GM12878 (cell line): Measurements from ENCODE around the gene SLC43A3.

Experiments
- CHD2 ChIP-seq: IDR thresholded peaks from 2 replicates; pipeline ENCODE4 v1.6.1; 2011; ENCODE audit warnings: low read depth, low read length, improper control_type of control experiment, borderline replicate concordance
- EP300 ChIP-seq, 2 experiments: fragments of 150-350 bp in 1 of 2; IDR thresholded peaks; 2 replicates each; pipeline ENCODE4 v1.6.1; 2011 to 2012; ENCODE audit warnings: low read depth in 2 of 2, low read length in 2 of 2, borderline replicate concordance in 1 of 2, improper control_type of control experiment in 1 of 2, inconsistent platforms in 1 of 2; ENCODE audit not compliant: control insufficient read depth in 1 of 2
- EZH2 ChIP-seq: IDR thresholded peaks from 2 replicates; pipeline ENCODE4 v1.6.1; 2012; ENCODE audit warnings: low read depth, mild to moderate bottlenecking, control low read depth, inconsistent platforms, low read length, borderline replicate concordance; ENCODE audit not compliant: control insufficient read depth
- HCFC1 ChIP-seq: fragments of 150-350 bp; IDR thresholded peaks from 2 replicates; pipeline ENCODE4 v1.6.1; 2014; ENCODE audit warnings: low read length
- HDAC6 ChIP-seq: fragments of 200-600 bp; sonication (generic); IDR thresholded peaks from one replicate; pipeline ENCODE4 v1.8.0; 2017; ENCODE audit warnings: antibody characterized with exemption; ENCODE audit not compliant: unreplicated experiment
- JUND ChIP-seq: IDR thresholded peaks from 2 replicates; pipeline ENCODE4 v1.6.1; 2012; ENCODE audit warnings: low read depth, mild to moderate bottlenecking, low read length, improper control_type of control experiment, moderate library complexity
- NRF1 ChIP-seq: conservative IDR thresholded peaks from 2 replicates; pipeline ENCODE4 v1.6.1; 2011; ENCODE audit warnings: mild to moderate bottlenecking, low read depth, low read length, improper control_type of control experiment
- POLR2AphosphoS5 ChIP-seq: IDR thresholded peaks from 2 replicates; pipeline ENCODE4 v1.6.1; 2011; ENCODE audit warnings: mild to moderate bottlenecking, low read length, inconsistent platforms
- SPI1 ChIP-seq: IDR thresholded peaks from 2 replicates; pipeline ENCODE4 v1.6.1; 2011; ENCODE audit warnings: low read depth, mild to moderate bottlenecking, low read length, moderate library complexity, borderline replicate concordance; ENCODE audit not compliant: insufficient read depth
- USF2 ChIP-seq: IDR thresholded peaks from 2 replicates; pipeline ENCODE4 v1.6.1; 2011; ENCODE audit warnings: low read depth, low read length, improper control_type of control experiment, borderline replicate concordance
- ZBTB33 ChIP-seq: fragments of 450-650 bp; IDR thresholded peaks from 2 replicates; pipeline ENCODE4 v1.6.1; 2017; ENCODE audit warnings: mild to moderate bottlenecking
- ZBTB40 ChIP-seq: fragments of 450-650 bp; IDR thresholded peaks from 2 replicates; pipeline ENCODE4 v1.6.1; 2016; ENCODE audit warnings: mild to moderate bottlenecking, moderate library complexity, borderline replicate concordance
- TF ChIP-seq, protein P1 (sequence below): IDR thresholded peaks from 2 replicates; pipeline ENCODE4 v1.6.1; 2012; ENCODE audit warnings: low read length, inconsistent platforms
- TF ChIP-seq, protein P2 (sequence below), 3 experiments: IDR thresholded peaks in 2 of 3; conservative IDR thresholded peaks in 1 of 3; 2 replicates each; pipeline ENCODE4 v1.5.1; 2011; ENCODE audit warnings: low read depth in 3 of 3, low read length in 3 of 3, mild to moderate bottlenecking in 3 of 3, control low read depth in 2 of 3, moderate library complexity in 2 of 3, inconsistent platforms in 1 of 3, mixed read lengths in 1 of 3; ENCODE audit not compliant: control insufficient read depth in 2 of 3, insufficient read depth in 1 of 3; ENCODE audit errors: extremely low read depth in 1 of 3

- no peak for TF ChIP-seq SPI1
- TF ChIP-seq, protein P1, sequence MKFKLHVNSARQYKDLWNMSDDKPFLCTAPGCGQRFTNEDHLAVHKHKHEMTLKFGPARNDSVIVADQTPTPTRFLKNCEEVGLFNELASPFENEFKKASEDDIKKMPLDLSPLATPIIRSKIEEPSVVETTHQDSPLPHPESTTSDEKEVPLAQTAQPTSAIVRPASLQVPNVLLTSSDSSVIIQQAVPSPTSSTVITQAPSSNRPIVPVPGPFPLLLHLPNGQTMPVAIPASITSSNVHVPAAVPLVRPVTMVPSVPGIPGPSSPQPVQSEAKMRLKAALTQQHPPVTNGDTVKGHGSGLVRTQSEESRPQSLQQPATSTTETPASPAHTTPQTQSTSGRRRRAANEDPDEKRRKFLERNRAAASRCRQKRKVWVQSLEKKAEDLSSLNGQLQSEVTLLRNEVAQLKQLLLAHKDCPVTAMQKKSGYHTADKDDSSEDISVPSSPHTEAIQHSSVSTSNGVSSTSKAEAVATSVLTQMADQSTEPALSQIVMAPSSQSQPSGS = no peak
- no peak for TF ChIP-seq HDAC6
- TF ChIP-seq ZBTB33 = no peak
- TF ChIP-seq CHD2 = no peak
- TF ChIP-seq ZBTB40 = no peak
- no peak for TF ChIP-seq EP300 (IDR thresholded peaks at IDR 0.05; ENCODE audit: borderline replicate concordance in 1 of 2, control insufficient read depth in 1 of 2, low read depth in 2 of 2, low read length in 2 of 2)
- no peak for TF ChIP-seq HCFC1
- TF ChIP-seq POLR2AphosphoS5 = no peak
- no peak for TF ChIP-seq NRF1
- TF ChIP-seq, protein P2, sequence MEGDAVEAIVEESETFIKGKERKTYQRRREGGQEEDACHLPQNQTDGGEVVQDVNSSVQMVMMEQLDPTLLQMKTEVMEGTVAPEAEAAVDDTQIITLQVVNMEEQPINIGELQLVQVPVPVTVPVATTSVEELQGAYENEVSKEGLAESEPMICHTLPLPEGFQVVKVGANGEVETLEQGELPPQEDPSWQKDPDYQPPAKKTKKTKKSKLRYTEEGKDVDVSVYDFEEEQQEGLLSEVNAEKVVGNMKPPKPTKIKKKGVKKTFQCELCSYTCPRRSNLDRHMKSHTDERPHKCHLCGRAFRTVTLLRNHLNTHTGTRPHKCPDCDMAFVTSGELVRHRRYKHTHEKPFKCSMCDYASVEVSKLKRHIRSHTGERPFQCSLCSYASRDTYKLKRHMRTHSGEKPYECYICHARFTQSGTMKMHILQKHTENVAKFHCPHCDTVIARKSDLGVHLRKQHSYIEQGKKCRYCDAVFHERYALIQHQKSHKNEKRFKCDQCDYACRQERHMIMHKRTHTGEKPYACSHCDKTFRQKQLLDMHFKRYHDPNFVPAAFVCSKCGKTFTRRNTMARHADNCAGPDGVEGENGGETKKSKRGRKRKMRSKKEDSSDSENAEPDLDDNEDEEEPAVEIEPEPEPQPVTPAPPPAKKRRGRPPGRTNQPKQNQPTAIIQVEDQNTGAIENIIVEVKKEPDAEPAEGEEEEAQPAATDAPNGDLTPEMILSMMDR (IDR thresholded peaks at IDR 0.05 in 2 of 3, conservative IDR thresholded peaks at IDR 0.05 in 1 of 3; ENCODE audit: control insufficient read depth in 2 of 3, extremely low read depth in 1 of 3, insufficient read depth in 1 of 3, low read depth in 3 of 3, low read length in 3 of 3) = peak in 1 of 3 experiments; percentile 14; a peak in 1 of 6 replicates
- TF ChIP-seq JUND = no peak
- no peak for TF ChIP-seq EZH2
- no peak for TF ChIP-seq USF2
Observed at GRCh38 chr11:57430952-57431351, 4.0 kb upstream of the SLC43A3 start.
